ENCODE data around the gene DLGAP1. TPM values are rescaled to one million over a fixed set of nuclear protein-coding genes. Genes with fewer than 3 reads are reported as not detected.

The DLGAP1 gene
- total and polyA plus RNA-seq, 2 of the 13 experiments (the other 11 are each of a cell fraction or from before 2014, with no cell fraction given): 0.01 TPM; not detected in 1

DNA sequence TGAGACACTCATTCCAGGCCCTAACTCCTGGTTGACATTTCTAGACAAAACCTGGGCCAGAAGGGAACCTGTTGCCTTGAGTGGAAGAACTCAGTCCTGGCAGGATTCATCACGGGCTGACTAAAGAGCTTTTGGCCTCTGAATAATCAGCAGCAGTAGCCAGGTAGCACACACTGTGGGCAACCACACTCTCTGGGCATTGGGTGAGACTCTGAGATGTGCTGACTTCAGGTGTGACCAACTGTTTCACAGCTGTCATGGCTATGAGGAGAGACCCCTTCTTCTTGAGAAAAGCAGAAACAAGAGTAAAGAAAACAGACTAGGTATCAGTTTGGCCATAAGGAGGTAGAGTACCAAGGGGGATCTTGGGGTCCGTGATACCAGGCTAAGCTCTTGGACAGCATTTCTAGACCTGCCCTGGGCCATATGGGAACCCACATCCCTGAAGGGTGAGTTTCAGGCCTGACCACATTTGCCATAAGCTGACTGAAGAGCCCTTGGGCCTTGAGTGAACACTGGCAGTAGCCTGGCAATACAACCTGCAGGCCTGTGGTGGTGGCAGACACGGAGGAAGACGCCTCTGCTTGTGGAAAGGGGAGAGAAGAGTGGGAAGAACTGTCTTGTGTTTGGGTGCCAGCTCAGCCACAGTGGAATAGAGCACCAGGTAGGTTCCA, 230.9 kb downstream of the DLGAP1 start:
- ChIA-PET POLR2A (no interaction called here), CTCF (ENCODE audit: low intra/inter-chr PET ratio, low total read pairs) (no interaction called here)
- intact Hi-C loops (cut with micrococcal nuclease; ENCODE audit: unreplicated experiment): no loop called here
- BruUV-seq (replicated peaks): no TSS peak
- Histone ChIP-seq H3K27ac (ENCODE audit: extremely low read length, insufficient read depth, low read length) (no peak overlapping the region), H4K20me1 (ENCODE audit: insufficient read depth, low read length) (no peaks in the 10 kb centered on the region), H3K4me1 (ENCODE audit: insufficient read depth, low read length) (no peaks in the 10 kb centered on the region), H3K9me3 (ENCODE audit: low read length) (no peaks in the 10 kb centered on the region), H3K4me2 (ENCODE audit: low read depth, low read length) (no peak overlapping the region), H3K4me3 (replicated peaks in 1 of 3; ENCODE audit: insufficient read depth in 1 of 3, low read depth in 2 of 3, low read length in 3 of 3) (no peak overlapping the region), H3K79me2 (ENCODE audit: insufficient read depth, low read length) (no peaks in the 10 kb centered on the region), H3K36me3 (replicated peaks in 1 of 2; ENCODE audit: control insufficient read depth in 1 of 2, insufficient read depth in 2 of 2, low read length in 2 of 2) (no peaks in the 10 kb centered on the region), H3K9ac (ENCODE audit: insufficient read depth, low read depth, low read length) (no peak overlapping the region), H2AFZ (ENCODE audit: low read length) (no peak overlapping the region), H3K27me3 (ENCODE audit: control insufficient read depth in 1 of 2, insufficient read depth in 2 of 2, low read length in 2 of 2) (no peaks in the 10 kb centered on the region)
- DNase-seq (ENCODE audit: low spot score): no peak
- FAIRE-seq: no peak
- in situ Hi-C loops (cut with HindIII; ENCODE audit: extremely low pct_ligation_motif_present, low pct_unique_long_range_greater_than_20kb): no loop called here
- TF ChIP-seq KLF12 (CRISPR knock-in tag; IDR thresholded peaks at IDR 0.05; ENCODE audit: borderline replicate concordance) (no peak), ZNF12 (CRISPR knock-in tag; IDR thresholded peaks at IDR 0.05) (no peak), ZNF598 (CRISPR knock-in tag; IDR thresholded peaks at IDR 0.05; ENCODE audit: borderline replicate concordance) (no peak), TCF12 (IDR thresholded peaks at IDR 0.05) (no peak), TCF12 (CRISPR knock-in tag; IDR thresholded peaks at IDR 0.05) (no peak), ZNF724P (CRISPR knock-in tag; IDR thresholded peaks at IDR 0.05; ENCODE audit: borderline replicate concordance) (no peak), DPF2 (CRISPR knock-in tag; IDR thresholded peaks at IDR 0.05; ENCODE audit: borderline replicate concordance, low read depth) (no peak), ZNF776 (CRISPR knock-in tag; IDR thresholded peaks at IDR 0.05) (no peak), PLRG1 (conservative IDR thresholded peaks at IDR 0.05) (no peak), ZNF354B (CRISPR knock-in tag; IDR thresholded peaks at IDR 0.05) (no peak)
- TF ChIP-seq, protein P1, sequence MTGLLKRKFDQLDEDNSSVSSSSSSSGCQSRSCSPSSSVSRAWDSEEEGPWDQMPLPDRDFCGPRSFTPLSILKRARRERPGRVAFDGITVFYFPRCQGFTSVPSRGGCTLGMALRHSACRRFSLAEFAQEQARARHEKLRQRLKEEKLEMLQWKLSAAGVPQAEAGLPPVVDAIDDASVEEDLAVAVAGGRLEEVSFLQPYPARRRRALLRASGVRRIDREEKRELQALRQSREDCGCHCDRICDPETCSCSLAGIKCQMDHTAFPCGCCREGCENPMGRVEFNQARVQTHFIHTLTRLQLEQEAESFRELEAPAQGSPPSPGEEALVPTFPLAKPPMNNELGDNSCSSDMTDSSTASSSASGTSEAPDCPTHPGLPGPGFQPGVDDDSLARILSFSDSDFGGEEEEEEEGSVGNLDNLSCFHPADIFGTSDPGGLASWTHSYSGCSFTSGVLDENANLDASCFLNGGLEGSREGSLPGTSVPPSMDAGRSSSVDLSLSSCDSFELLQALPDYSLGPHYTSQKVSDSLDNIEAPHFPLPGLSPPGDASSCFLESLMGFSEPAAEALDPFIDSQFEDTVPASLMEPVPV (CRISPR knock-in tag; IDR thresholded peaks at IDR 0.05): no peak
- TF ChIP-seq, protein P2, sequence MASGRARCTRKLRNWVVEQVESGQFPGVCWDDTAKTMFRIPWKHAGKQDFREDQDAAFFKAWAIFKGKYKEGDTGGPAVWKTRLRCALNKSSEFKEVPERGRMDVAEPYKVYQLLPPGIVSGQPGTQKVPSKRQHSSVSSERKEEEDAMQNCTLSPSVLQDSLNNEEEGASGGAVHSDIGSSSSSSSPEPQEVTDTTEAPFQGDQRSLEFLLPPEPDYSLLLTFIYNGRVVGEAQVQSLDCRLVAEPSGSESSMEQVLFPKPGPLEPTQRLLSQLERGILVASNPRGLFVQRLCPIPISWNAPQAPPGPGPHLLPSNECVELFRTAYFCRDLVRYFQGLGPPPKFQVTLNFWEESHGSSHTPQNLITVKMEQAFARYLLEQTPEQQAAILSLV (CRISPR knock-in tag; IDR thresholded peaks at IDR 0.05; ENCODE audit: borderline replicate concordance): no peak
- no peak for ATAC-seq
- 0% methylated on average over 4 of the region's 4 CpGs for WGBS (ENCODE audit: low lambda C conversion rate)

Data from HepG2 (cell line).